ENCODE measurements around the gene PRPF4.
"Not testable (repeated sequence)": the region's sequence is repeated elsewhere in the genome, so short reads cannot be mapped to it uniquely, and the experiment has no call there.

The PRPF4 gene

GRCh38 chr9:113245894-113246293, 29.6 kb upstream of the PRPF4 start:
- Histone ChIP-seq H3K27me3 (ENCODE audit: insufficient read depth, low read length, poor library complexity, severe bottlenecking) (no peaks in the 10 kb centered on the region), H4K20me1 (ENCODE audit: insufficient read depth, low read length, poor library complexity, severe bottlenecking) (no peaks in the 10 kb centered on the region), H3K9me2 (replicated peaks; ENCODE audit: low read depth, low read length) (no peaks in the 10 kb centered on the region), H3K4me3 (ENCODE audit: low read length, poor library complexity, severe bottlenecking) (no peak overlapping the region), H3F3A (ENCODE audit: low read depth) (no peaks in the 10 kb centered on the region), H3K36me3 (ENCODE audit: insufficient read depth, low read length) (no peaks in the 10 kb centered on the region), H2AFZ (ENCODE audit: low read length) (no peak overlapping the region), H3K9ac (ENCODE audit: low read depth, low read length, poor library complexity, severe bottlenecking) (no peak overlapping the region), H3K4me1 (ENCODE audit: insufficient read depth, low read length, poor library complexity, severe bottlenecking) (no peaks in the 10 kb centered on the region), H3K79me2 (ENCODE audit: insufficient read depth, low read length) (no peaks in the 10 kb centered on the region), H3K4me2 (ENCODE audit: low read depth, low read length, poor library complexity, severe bottlenecking) (no peak overlapping the region), H3K9me3 (ENCODE audit: insufficient read depth, low read depth, low read length) (no peaks in the 10 kb centered on the region; the same call in 1 of the 2 replicates)
- TF ChIP-seq CTCF (conservative IDR thresholded peaks at IDR 0.05; ENCODE audit: low read length) (no peak), EZH2phosphoT487 (IDR thresholded peaks at IDR 0.05; ENCODE audit: borderline replicate concordance) (no peak)

GRCh38 chr9:113246928-113247327, 28.5 kb upstream of the PRPF4 start:
- no peaks in the 10 kb centered on the region for H3K4me1 ChIP-seq (ENCODE audit: insufficient read depth, low read length, poor library complexity, severe bottlenecking)
- H3K79me2 ChIP-seq (ENCODE audit: insufficient read depth, low read length) = no peaks in the 10 kb centered on the region
- H3F3A ChIP-seq (ENCODE audit: low read depth) = no peaks in the 10 kb centered on the region
- no peaks in the 10 kb centered on the region for H3K36me3 ChIP-seq (ENCODE audit: insufficient read depth, low read length)
- no peak overlapping the region for H3K9ac ChIP-seq (ENCODE audit: low read depth, low read length, poor library complexity, severe bottlenecking)
- H3K4me2 ChIP-seq (ENCODE audit: low read depth, low read length, poor library complexity, severe bottlenecking) = no peak overlapping the region
- no peaks in the 10 kb centered on the region; the same call in 1 of the 2 replicates for H3K9me3 ChIP-seq (ENCODE audit: insufficient read depth, low read depth, low read length)
- no peak overlapping the region for H2AFZ ChIP-seq (ENCODE audit: low read length)
- no peaks in the 10 kb centered on the region for H3K9me2 ChIP-seq (replicated peaks; ENCODE audit: low read depth, low read length)
- no peak overlapping the region for H3K4me3 ChIP-seq (ENCODE audit: low read length, poor library complexity, severe bottlenecking)
- no peak for TF ChIP-seq EZH2phosphoT487 (IDR thresholded peaks at IDR 0.05; ENCODE audit: borderline replicate concordance)
- TF ChIP-seq CTCF (conservative IDR thresholded peaks at IDR 0.05; ENCODE audit: low read length) = no peak
- H3K27me3 ChIP-seq (ENCODE audit: insufficient read depth, low read length, poor library complexity, severe bottlenecking) = no peaks in the 10 kb centered on the region
- H4K20me1 ChIP-seq (ENCODE audit: insufficient read depth, low read length, poor library complexity, severe bottlenecking) = no peaks in the 10 kb centered on the region

DNA sequence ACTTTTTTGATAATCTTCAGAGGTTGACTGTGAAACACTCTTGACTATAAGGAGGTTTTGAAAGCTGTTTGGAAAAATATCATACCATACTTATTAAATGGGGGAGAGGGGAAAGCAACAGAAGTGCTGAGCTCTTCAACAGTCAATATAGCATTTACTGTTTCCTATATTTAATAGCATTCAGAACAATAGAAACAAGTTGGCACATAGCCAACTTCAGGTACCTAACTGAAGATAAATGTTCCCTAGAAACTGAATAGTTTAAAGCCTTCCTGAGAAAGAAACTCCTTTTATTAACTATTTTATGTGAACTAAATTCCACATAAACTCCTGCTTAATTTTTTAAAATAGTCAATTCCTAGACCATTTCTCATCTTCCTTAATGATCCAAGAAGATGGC, 27.8 kb upstream of the PRPF4 start:
- no peak for TF ChIP-seq CTCF (conservative IDR thresholded peaks at IDR 0.05; ENCODE audit: low read length)
- TF ChIP-seq EZH2phosphoT487 (IDR thresholded peaks at IDR 0.05; ENCODE audit: borderline replicate concordance) = no peak
- H2AFZ ChIP-seq (ENCODE audit: low read length) = no peak overlapping the region
- H3F3A ChIP-seq (ENCODE audit: low read depth) = no peaks in the 10 kb centered on the region
- no peaks in the 10 kb centered on the region for H3K4me1 ChIP-seq (ENCODE audit: insufficient read depth, low read length, poor library complexity, severe bottlenecking)
- H3K36me3 ChIP-seq (ENCODE audit: insufficient read depth, low read length) = no peaks in the 10 kb centered on the region
- H3K79me2 ChIP-seq (ENCODE audit: insufficient read depth, low read length) = no peaks in the 10 kb centered on the region
- no peaks in the 10 kb centered on the region for H3K9me2 ChIP-seq (replicated peaks; ENCODE audit: low read depth, low read length)
- no peaks in the 10 kb centered on the region; the same call in 1 of the 2 replicates for H3K9me3 ChIP-seq (ENCODE audit: insufficient read depth, low read depth, low read length)
- no peak overlapping the region for H3K4me2 ChIP-seq (ENCODE audit: low read depth, low read length, poor library complexity, severe bottlenecking)
- no peaks in the 10 kb centered on the region for H4K20me1 ChIP-seq (ENCODE audit: insufficient read depth, low read length, poor library complexity, severe bottlenecking)
- no peak overlapping the region for H3K9ac ChIP-seq (ENCODE audit: low read depth, low read length, poor library complexity, severe bottlenecking)
- no peaks in the 10 kb centered on the region for H3K27me3 ChIP-seq (ENCODE audit: insufficient read depth, low read length, poor library complexity, severe bottlenecking)
- H3K4me3 ChIP-seq (ENCODE audit: low read length, poor library complexity, severe bottlenecking) = no peak overlapping the region

GRCh38 chr9:113249661-113250060, 25.8 kb upstream of the PRPF4 start:
- not testable (repeated sequence) for H3K27me3 ChIP-seq (ENCODE audit: insufficient read depth, low read length, poor library complexity, severe bottlenecking); H3K9me2 ChIP-seq (replicated peaks; ENCODE audit: low read depth, low read length); H2AFZ ChIP-seq (ENCODE audit: low read length); H3K79me2 ChIP-seq (ENCODE audit: insufficient read depth, low read length); H3K4me2 ChIP-seq (ENCODE audit: low read depth, low read length, poor library complexity, severe bottlenecking); H3K36me3 ChIP-seq (ENCODE audit: insufficient read depth, low read length); H3K4me3 ChIP-seq (ENCODE audit: low read length, poor library complexity, severe bottlenecking); H4K20me1 ChIP-seq (ENCODE audit: insufficient read depth, low read length, poor library complexity, severe bottlenecking); H3F3A ChIP-seq (ENCODE audit: low read depth); H3K9me3 ChIP-seq (ENCODE audit: insufficient read depth, low read depth, low read length); H3K4me1 ChIP-seq (ENCODE audit: insufficient read depth, low read length, poor library complexity, severe bottlenecking); H3K9ac ChIP-seq (ENCODE audit: low read depth, low read length, poor library complexity, severe bottlenecking)
